SH-SY5Y (cell line): ENCODE measurements around the gene EXOC7.

Experiments
- GATA2 ChIP-seq: IDR thresholded peaks from 2 replicates; pipeline ENCODE4 v1.6.1; 2011; ENCODE audit warnings: mild to moderate bottlenecking, low read depth, low read length
- GATA3 ChIP-seq: IDR thresholded peaks from 2 replicates; pipeline ENCODE4 v1.6.1; 2011; ENCODE audit warnings: low read depth, mild to moderate bottlenecking, low read length, moderate library complexity

DNA sequence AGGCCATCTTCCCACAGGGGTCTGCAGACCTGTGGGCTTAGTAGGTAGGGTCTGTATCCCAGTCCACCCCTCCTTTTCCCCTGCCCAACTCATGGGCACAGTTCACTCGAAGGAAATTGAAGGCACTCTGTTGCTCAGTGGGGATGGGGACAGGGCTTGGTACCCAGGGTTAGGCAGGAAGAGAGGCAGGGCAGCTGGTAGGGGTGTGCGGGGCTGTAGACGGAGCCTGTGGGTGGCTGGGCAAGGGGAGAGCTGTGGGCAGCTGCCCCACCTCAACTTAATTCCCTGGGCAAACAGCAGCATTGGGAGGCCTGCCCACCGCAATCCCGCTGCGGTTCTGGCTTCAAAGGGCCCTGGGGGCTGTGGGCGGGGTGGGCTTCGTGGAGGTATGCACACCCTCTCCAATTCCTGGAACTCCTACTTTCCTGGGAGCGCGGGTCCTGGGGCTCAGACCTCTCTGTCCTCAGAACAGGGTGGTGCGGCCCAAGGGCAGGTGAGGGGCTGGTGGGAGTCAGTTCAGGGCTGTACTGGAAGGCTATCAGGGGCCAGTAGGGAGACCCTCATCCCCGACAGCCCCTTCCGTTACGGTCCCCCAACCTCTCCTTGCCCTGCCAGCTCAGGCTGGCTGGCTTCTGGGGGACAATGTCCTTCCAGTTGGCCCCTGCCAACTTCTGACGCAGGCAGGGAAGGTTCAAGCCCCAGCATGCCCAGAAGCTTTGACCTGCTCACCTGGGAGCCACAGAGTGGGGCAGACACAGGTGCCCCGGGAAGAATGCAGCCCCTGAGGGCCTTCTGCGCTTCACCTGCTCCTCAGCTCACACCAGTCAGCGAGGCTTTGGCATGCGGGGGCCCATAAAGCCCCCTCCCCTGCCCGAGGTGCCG lies 28.3 kb upstream of the EXOC7 start:
- TF ChIP-seq GATA2 (no peak), GATA3 (no peak)
